ENCODE results near the gene MTG2.

Gene MTG2

GRCh38 chr20:62183426-62184142 lies 756 bp downstream of the MTG2 start:
- no peak for DNase-seq (ENCODE audit: low read depth in 3 of 3)

- no peak for DNase-seq (ENCODE audit: low read depth in 3 of 3)
Observed at GRCh38 chr20:62186096-62186426, 3.2 kb downstream of the MTG2 start.

- DNase-seq (ENCODE audit: low read depth in 3 of 3): no peak
Observed at GRCh38 chr20:62186887-62187866, 4.3 kb downstream of the MTG2 start.

- DNase-seq (ENCODE audit: low read depth in 3 of 3): no peak
Observed at GRCh38 chr20:62190639-62191411, 8.0 kb downstream of the MTG2 start.

GRCh38 chr20:62191781-62192559 lies 9.1 kb downstream of the MTG2 start:
- DNase-seq (ENCODE audit: low read depth in 3 of 3): no peak

GRCh38 chr20:62192635-62193034 lies 9.8 kb downstream of the MTG2 start:
- no peak for DNase-seq (ENCODE audit: low read depth in 3 of 3)

GRCh38 chr20:62193079-62194025 lies 10.5 kb downstream of the MTG2 start:
- DNase-seq (ENCODE audit: low read depth in 3 of 3): no peak

- DNase-seq (ENCODE audit: low read depth in 3 of 3): no peak
Observed at GRCh38 chr20:62195075-62195405, 12.2 kb downstream of the MTG2 start.

GRCh38 chr20:62195736-62196135 lies 12.9 kb downstream of the MTG2 start:
- DNase-seq (ENCODE audit: low read depth in 3 of 3): no peak

- no peak for DNase-seq (ENCODE audit: low read depth in 3 of 3)
Observed at GRCh38 chr20:62196286-62196685, 13.5 kb downstream of the MTG2 start.

- DNase-seq (ENCODE audit: low read depth in 3 of 3): no peak
Observed at GRCh38 chr20:62197311-62197710, 14.5 kb downstream of the MTG2 start.

- DNase-seq (ENCODE audit: low read depth in 3 of 3): no peak
Observed at GRCh38 chr20:62197801-62198200, 15.0 kb downstream of the MTG2 start.

GRCh38 chr20:62198496-62198895 lies 15.7 kb downstream of the MTG2 start:
- DNase-seq (ENCODE audit: low read depth in 3 of 3): no peak

- DNase-seq (ENCODE audit: low read depth in 3 of 3): no peak
Observed at GRCh38 chr20:62198931-62199330, 16.1 kb downstream of the MTG2 start.

GRCh38 chr20:62200491-62201172 lies 17.8 kb downstream of the MTG2 start:
- DNase-seq (ENCODE audit: low read depth in 3 of 3): no peak

- DNase-seq (ENCODE audit: low read depth in 3 of 3): no peak
Observed at GRCh38 chr20:62201173-62202082, 18.6 kb downstream of the MTG2 start.

- DNase-seq (ENCODE audit: low read depth in 3 of 3): no peak
Observed at GRCh38 chr20:62202083-62202395, 19.2 kb downstream of the MTG2 start.

GRCh38 chr20:62202676-62203377 lies 20.0 kb downstream of the MTG2 start:
- no peak for DNase-seq (ENCODE audit: low read depth in 3 of 3)

Measured in stimulated activated CD4-positive, alpha-beta T cell treated with anti-CD3 and anti-CD28 coated beads, TNF-alpha, amount 100 ng/mL, for 48 hours (primary cell).